NCI-H82 treated with DMSO at 0.1 percent for 48 hours (cell line): Measurements from ENCODE around the gene LRBA.
"Not testable (repeated sequence)": the region's sequence is repeated elsewhere in the genome, so short reads cannot be mapped to it uniquely, and the experiment has no call there.

Source experiments
- DNase-seq: peaks from one replicate; lab custom pipeline; 2025; ENCODE audit not compliant: unreplicated experiment; lab: John Stamatoyannopoulos, UW

Gene LRBA

DNA sequence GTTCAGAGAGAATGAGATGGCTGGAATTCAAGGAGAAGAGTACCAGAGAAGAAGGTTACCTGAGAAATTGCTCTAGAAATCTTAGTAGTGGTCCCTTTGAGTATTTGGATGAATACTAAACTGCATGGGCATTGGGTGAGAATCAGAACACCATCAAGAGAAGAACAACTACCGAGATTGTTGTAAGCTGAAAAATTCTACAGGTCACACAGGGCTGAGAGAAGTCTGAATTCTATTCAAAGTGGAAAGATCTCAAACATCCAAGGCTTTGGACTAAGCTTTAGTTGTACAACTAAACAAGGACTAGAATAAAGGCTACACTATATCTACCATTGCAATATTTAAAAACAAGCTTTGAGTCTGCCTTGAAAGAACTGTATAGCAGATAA is 40.8 kb downstream of the LRBA start:
- no peak for DNase-seq

DNA sequence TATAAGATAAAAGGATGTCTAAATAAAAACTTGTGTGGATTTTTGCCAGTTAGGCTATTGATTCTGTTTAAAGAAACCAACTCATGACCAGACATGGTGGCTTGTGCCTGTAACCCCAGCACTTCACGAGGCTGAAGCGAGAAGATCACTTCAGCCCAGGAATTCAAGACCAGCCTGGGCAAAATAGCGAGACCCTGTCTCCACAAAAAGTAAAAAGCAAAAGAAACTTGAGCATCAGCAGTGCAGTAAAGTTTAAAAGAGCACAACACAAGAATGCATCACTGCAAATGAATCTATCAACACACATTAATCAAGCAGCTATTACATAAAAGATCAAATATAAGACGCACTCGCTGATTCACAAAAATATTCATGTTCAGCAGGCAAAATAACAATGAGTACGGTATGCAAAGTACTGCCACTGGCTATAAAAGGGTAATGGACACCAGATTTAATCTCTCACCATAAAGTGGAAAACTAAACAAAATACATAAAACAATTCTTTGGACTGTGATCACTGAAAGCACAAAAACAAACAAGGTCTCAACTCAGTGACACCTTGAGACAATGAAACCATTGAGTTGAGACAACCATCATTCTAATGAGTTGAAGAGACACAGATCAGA is 41.3 kb downstream of the LRBA start:
- no peak for DNase-seq

DNA sequence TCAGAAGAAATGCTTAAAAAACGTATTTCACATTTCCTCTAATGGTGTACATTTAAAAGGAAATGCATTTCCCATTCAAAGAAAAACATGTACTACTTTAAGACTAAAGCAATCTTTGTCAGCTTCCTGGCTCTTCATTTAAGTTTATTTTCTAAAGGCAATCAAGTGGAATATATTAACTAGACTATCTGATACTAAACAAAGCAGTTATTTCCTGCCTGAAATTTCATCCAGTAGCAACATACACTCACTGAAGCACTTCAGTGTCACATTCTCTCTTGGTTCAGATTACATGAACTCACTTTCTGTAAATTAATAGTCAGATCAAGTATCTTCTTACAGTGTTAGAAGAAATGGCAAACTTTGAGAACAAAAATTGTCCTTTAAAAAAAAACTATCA is 42.5 kb downstream of the LRBA start:
- no peak for DNase-seq

DNA sequence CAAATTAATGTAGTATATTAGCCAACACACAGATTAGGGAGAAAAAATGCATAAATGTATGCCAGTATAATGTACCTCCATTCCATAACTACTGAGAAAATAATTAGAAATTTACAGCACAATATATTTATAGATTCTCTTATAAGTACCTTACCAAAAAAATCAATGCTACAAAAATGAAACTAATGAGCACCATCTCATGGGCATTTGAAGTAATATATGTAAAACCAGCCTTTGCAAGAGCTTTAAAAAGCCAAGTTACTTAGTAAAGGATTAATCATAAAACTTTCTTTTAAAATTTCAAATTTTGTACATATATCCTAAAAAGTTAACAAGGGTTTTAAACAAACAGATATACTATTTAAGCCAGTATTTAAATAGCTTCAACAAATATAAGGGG is 43.2 kb downstream of the LRBA start:
- DNase-seq: no peak

DNA sequence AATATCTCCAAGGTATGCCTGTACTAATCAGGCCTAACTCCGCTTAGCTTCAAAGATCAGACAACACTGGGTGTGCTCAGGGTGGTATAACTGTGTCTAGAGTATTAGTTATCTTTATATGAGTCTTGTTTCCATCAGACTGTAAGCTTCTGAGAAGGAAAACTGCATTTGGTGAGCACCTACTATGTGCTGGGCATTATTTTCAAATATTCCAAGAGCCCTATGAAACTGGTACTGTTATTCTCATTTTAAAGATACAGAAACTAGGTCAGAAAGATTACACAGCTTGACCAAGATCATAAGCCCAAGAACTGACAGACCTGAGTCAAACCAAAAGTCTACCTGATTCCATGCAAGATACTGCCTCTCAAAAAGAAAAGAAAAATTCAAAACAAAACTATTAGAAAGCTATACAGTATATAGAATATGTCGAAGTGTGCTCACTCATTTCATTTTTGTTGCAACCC is 44.4 kb downstream of the LRBA start:
- DNase-seq: no peak

DNA sequence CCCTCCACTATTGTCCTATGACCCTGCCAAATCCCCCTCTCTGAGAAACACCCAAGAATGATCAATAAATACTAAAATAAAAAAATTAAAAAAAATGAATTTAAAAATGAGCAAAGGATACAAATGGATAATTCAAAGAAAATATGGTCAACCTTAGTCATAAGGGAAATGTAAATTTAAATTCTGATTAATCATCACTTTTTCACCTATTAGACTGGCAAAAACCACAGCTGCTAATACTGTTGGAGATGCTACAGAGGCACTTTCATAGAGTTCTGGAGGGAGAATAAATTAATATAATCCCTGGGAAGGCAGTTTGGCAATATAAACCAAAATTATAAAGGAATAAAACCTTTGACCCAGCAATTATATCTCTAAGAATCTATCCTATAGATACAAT is 50.3 kb downstream of the LRBA start:
- no peak for DNase-seq

DNA sequence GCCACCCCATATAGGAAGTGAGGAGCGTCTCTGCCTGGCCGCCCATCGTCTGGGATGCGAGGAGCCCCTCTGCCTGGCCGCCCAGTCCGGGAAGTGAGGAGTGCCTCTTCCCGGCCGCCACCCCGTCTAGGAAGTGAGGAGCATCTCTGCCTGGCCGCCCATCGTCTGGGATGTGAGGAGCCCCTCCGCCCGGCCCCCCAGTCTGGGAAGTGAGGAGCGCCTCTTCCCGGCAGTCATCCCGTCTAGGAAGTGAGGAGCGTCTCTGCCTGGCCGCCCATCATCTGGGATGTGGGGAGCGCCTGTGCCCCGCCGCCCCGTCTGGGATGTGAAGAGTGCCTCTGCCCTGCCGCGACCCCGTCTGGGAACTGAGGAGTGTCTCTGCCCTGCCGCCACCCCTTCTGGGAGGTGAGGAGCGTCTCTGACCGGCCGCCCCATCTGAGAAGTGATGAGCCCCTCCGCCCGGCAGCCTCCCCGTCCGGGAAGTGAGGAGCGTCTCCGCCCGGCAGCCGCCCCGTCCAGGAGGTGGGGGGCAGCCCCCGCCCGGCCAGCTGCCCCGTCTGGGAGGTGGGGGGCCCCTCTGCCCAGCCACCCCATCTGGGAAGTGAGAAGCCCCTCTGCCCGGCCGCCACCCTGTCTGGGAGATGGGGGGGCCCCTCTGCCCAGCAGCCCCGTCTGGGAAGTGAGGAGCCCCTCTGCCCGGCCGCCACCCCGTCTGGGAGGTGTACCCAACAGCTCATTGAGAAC is 51.3 kb downstream of the LRBA start:
- DNase-seq: not testable (repeated sequence)

DNA sequence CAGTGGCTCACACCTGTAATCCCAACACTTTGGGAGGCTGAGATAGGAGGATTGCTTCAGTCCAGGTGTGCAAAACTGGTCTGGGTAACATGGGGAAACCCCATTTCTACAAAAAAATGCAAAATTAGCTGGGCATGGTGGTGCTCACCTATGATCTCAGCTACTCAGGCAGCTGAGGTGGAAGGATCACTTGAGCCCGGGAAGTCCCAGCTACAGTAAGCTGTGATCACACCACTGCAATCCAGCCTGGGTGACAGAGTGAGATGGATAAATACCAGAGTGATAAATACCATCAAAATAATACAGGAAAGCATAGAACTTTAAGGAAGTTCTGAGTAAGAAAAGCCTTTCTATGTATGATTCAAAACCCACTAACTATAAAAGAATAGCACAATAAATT is 52.8 kb downstream of the LRBA start:
- DNase-seq: no peak

DNA sequence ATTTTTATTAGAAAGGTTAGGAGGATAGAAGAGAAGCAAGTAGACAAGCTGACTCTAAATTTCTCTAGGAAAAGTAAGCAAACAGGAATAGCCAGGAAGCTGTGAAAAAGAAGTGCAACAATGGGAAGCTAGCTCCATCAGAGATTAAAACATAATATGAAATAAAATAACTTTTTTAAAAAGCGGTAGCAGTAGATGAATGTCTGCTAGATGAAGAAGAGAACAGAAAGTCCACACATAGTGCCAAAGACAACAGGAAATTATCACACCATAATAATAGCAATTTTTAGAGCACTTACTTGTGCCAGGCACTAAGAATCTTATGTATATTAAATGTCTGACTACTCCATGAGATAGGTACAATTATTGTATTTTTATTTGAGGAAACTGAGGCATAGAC is 53.5 kb downstream of the LRBA start:
- no peak for DNase-seq

DNA sequence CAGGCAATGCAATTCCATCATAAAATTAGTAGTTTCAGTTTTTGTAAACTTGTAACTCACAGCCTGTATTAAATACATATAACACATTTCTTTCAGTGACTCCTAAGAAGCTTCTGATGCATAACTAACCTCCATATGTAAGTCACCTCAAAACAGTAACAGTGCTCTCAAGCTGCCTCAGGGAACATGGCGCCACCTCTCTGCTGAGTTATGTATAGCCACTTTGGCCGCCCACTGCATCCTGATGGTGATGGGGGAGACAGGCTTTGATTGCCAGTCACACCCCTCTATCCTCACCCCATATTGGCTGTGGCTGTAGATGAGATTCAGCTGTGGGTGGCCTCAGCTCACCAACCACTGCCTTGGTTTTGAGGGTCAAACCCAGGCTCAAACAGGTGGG is 54.3 kb downstream of the LRBA start:
- peak; percentile 5 for DNase-seq

DNA sequence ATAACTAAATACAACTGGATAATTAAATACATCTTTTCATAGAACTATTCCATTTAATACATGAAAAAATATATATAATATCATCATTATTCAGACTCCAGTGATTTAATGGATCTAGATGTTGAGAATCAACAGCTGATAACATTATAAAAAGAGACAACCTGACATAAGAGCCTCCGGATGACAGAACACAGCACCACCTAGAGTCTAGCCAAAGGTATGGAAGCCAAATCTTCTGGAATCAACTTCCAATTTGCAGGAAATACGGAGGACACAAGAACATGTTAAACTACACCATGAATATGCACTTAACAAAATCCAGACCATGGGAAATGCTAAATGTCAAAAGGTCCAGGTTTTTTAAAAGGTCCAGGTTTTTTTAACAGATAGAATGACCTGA is 55.0 kb downstream of the LRBA start:
- no peak for DNase-seq

DNA sequence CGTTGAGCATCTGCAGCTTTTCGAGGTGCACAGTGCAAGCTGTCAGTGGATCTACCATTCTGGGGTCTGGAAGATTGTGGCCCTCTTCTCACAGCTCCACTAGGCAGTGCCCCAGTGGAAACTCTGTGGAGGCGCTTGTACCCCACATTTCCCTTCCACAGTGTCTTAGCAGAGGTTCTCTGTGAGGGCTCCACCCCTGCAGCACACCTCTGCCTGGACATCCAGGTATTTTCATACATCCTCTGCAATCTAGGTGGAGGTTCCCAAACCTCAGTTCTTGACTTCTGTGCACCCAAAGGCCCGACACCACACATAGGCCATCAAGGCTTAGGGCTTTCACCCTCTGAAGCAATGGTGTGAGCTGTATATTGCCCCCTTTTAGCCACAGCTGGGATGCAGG is 57.1 kb downstream of the LRBA start:
- DNase-seq: not testable (repeated sequence)

DNA sequence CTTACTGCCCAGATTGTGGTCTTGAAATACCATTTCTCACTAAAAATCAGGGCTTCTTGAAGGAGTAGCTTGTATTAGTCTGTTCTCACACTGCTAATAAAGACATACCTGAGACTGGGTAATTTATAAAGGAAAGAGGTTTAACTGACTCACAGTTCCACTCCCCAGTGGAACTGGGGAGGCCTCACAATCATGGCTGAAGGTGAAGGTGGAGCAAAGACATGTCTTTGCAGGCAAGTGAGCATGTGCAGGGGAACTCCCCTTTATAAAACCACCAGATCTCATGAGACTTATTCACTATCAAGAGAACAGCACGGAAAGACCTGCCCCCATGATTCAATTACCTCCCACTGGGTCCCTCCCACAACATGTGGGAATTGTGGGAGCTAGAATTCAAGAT is 58.0 kb downstream of the LRBA start:
- not testable (repeated sequence) for DNase-seq

DNA sequence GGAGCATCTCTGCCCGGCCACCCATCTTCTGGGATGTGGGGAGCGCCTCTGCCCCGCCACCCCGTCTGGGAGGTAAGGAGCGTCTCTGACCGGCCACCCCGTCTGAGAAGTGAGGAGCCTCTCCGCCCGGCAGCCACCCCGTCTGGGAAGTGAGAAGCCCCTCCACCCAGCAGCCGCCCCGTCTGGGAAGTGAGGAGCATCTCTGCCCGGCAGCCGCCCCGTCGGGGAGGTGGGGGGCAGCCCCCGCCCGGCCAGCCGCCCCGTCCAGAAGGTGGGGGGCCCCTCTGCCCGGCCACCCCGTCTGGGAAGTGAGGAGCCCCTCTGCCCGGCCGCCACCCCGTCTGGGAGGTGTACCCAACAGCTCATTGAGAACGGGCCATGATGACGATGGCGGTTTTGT is 61.2 kb downstream of the LRBA start:
- DNase-seq: not testable (repeated sequence)

DNA sequence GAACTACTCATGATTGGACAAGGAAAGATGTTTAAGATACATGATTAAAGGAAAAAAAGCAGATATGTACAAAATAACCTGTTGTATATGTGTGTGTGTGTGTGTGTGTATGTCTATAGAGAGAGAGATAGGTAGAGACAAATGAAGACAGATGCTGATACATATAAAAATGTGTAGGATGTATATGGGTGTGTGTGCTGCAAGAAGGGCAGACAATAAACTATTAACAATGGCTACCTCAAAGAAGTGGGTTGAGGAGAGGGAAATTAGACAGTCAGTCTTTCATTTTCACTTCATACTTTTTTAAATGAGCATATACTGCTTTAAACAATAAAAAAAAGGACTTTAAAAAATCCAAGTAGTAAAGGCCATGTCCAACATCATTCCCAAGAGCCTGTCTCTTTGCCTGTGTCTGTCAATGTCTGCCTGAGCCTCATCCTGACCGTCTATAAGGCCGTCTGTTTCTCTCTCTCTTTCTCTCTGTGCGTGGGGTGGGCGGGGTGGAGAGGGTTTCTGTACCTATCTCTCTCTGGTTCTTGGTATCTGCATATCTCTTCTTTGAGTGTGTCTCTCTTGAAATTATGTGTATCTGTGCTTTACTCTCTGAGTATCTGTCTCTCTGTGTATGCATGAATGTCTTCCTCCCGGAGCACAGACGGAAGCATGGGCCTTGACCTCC is 62.8 kb downstream of the LRBA start:
- DNase-seq: no peak

DNA sequence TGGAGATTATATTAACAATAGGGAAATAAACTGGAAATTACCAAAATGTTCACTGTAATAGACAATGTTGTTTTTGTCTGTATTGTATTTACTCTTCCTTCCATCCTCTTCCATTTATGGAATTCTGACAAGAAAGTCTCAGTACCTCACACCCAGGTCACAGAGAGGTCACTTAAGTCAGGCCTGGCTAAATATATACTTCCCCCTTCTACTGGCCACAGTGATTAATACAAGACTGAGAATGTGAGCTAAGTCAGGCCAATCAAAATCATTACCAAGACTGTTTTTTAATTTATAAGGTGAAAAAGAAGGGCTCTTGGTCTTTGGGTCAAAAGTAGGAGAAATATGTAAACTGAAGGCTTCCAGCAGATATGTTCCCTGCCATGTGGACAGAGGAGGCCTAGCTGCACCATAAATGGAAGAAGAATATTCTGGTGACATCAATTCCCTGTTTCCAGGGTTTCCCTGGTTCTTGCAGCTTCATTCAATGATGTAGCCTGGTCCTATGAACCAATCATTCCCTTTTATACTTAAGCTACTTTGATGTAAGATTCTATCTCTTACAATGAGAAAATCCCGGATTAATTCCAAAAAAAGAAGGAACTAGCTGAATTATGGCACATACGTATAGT is 64.3 kb downstream of the LRBA start:
- DNase-seq: no peak

DNA sequence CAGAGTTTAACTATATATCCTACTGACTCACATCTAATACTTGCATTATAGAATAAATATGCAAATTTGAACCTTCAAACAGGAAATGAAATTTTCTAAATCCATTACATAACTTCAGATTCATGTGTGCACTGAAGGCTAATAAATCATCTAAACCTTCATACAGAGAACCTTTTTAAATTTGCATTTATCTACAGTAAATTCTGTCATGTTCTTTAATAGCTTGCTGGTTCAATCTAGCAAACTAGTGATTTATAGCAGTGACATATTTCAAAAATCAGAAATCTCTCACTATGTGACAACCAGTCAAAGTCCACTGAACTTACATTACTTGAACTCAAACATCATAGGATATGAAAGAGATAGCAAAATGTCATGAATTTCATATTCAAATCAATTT is 65.1 kb downstream of the LRBA start:
- no peak for DNase-seq

DNA sequence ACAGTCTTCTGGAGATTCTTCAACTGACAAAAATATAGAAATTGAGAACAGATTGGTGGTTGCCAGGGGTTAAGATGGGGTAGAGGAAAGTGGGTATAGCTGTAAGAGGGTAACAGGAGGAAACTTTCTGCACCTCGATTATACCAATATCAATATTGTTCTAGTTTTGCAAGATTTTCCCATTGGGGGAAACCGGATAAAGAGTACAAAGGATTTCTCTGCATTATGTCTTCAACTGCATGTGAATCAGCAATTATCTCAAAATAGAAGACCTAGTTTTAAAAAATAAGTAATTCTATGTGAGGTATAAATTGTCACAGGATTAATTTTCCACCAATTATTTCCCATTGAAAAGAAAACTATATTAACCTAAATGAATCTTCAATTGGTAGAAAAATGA is 65.7 kb downstream of the LRBA start:
- no peak for DNase-seq

DNA sequence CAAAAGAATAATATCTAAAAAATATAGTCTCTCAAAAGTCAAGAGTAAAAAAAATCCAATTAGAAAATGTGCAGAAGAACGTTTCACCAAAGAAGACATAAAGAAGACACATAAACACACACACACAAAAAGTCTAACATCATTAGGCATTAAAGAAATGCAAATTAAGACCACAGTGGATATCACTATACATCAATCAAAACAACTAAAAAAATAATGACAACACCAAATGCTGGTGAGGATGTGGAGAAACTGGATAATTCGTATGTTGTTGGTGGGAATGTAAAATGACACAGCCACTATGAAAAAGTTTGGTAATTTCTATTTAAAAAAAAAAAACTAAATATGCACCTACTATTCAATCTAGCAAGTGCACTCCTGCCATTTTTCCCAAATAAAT is 66.4 kb downstream of the LRBA start:
- no peak for DNase-seq

DNA sequence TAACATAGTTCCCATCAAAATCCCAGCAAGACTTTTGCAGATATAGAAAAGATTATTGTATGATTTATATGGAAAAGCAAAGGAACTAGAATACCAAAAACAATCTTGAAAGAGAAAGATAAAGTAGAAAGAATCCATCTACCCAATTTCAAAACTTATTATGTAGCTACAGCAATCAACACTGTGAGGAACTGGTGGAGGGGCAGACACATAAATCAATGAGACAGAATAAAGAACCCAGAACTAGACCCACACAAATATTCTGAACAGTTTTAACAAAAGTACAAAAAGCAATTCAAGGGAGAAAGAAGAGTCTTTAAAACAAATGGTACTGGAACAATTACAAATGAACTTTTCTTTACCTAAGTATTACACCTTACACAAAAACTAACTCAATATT is 67.0 kb downstream of the LRBA start:
- no peak for DNase-seq

DNA sequence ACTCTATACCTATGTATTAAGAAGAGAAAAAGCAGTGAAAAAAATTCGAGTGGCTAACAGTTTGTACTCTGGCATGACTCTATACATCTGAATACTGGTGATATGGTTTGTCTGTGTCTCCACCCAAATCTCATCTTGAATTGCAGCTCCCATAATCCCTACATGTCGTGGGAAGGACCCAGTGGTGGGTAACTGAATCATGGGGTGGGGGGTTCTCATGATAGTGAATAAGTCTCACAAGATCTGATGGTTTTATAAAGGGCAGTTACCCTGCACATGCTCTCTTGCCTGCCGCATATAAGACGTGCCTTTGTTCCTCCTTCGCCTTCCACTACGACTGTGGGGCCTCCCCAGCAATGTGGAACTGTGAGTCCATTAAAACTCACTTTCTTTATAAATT is 70.4 kb downstream of the LRBA start:
- DNase-seq: no peak

DNA sequence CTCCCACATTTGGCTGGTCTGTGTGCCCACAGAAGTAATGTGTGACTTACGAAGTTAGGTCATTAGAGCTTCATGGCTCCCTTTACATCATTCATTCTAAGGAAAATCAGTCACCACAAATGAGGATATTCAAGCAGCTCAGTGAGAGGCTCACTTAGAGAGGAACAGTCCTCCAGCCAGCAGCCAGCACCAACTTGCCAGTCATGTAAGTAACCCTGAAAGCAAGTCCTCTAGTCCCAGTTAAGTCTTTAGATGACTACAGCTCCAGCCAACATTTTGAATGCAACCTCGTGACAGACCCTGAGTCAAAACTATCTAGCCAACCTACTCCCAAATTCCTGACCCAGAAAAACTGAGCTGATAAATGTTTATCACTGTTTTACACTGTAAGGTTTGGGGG is 71.3 kb downstream of the LRBA start:
- no peak for DNase-seq
